GM15510 (cell line): Measurements from ENCODE around the gene CHTOP.

Source experiments
- POLR2A ChIP-seq: IDR thresholded peaks from 3 replicates; pipeline ENCODE4 v1.6.1; 2011; ENCODE audit warnings: borderline replicate concordance; ENCODE audit not compliant: insufficient read length; ENCODE audit errors: extremely low read depth

Gene CHTOP

GRCh38 chr1:153624965-153625611 is 8.8 kb upstream of the CHTOP start:
- TF ChIP-seq POLR2A: no peak

- no peak for TF ChIP-seq POLR2A
These were observed 7.4 kb upstream of the CHTOP start for GRCh38 chr1:153626477-153626903.

GRCh38 chr1:153626904-153627714 is 6.8 kb upstream of the CHTOP start, which contains the start of gene S100A13:
S100A13 (minus strand) TSS chr1:153627505; CDS start chr1:153626472, 1,033 bp downstream.
- no peak for TF ChIP-seq POLR2A

GRCh38 chr1:153627715-153628626 is 5.9 kb upstream of the CHTOP start, which contains the start of gene S100A1:
S100A1 (plus strand) TSS chr1:153628434; CDS start chr1:153630522, 2,088 bp downstream.
- no peak for TF ChIP-seq POLR2A

GRCh38 chr1:153628638-153629342 is 5.1 kb upstream of the CHTOP start:
- no peak for TF ChIP-seq POLR2A

- no peak for TF ChIP-seq POLR2A
These were observed 4.6 kb upstream of the CHTOP start for GRCh38 chr1:153629343-153629665.

GRCh38 chr1:153629971-153630370 is 3.9 kb upstream of the CHTOP start:
- no peak for TF ChIP-seq POLR2A

- no peak for TF ChIP-seq POLR2A
These were observed 3.5 kb upstream of the CHTOP start for GRCh38 chr1:153630384-153630783.

- no peak for TF ChIP-seq POLR2A
These were observed 2.5 kb upstream of the CHTOP start for GRCh38 chr1:153631047-153632022.

- no peak for TF ChIP-seq POLR2A
These were observed 609 bp upstream of the CHTOP start for GRCh38 chr1:153633161-153633753.

- TF ChIP-seq POLR2A: no peak
These were observed 2.0 kb downstream of the CHTOP start for GRCh38 chr1:153635872-153636271.

- no peak for TF ChIP-seq POLR2A
These were observed 2.4 kb downstream of the CHTOP start for GRCh38 chr1:153636312-153636711.

- TF ChIP-seq POLR2A: no peak
These were observed 4.4 kb downstream of the CHTOP start for GRCh38 chr1:153638261-153638660.
